NCI-H1105 (cell line): ENCODE results near the gene RAB1B.
A peak's percentile ranks its signal among the peaks of the same experiment; 100 is the strongest.

Experiments used
- DNase-seq: peaks from one replicate; lab custom pipeline; 2025; lab: John Stamatoyannopoulos, UW

Gene RAB1B

GRCh38 chr11:66284526-66285078, 16.2 kb downstream of the RAB1B start:
- no peak for DNase-seq

- DNase-seq, result no peak
These were observed 17.0 kb downstream of the RAB1B start for GRCh38 chr11:66285250-66285947.

GRCh38 chr11:66286699-66287098, 18.3 kb downstream of the RAB1B start:
- DNase-seq, result no peak

- DNase-seq, result no peak
These were observed 18.9 kb downstream of the RAB1B start for GRCh38 chr11:66287211-66287888.

- DNase-seq, result no peak
These were observed 19.6 kb downstream of the RAB1B start for GRCh38 chr11:66287889-66288670.

GRCh38 chr11:66288671-66289547, 20.5 kb downstream of the RAB1B start, which contains the start of gene YIF1A:
YIF1A (minus strand) TSS chr11:66289143; CDS start chr11:66288985, 158 bp downstream.
- DNase-seq, result peak; percentile 99

GRCh38 chr11:66289548-66290329, 21.3 kb downstream of the RAB1B start:
- peak; percentile 67 for DNase-seq

GRCh38 chr11:66290330-66290621, 21.8 kb downstream of the RAB1B start:
- no peak for DNase-seq

GRCh38 chr11:66291303-66291705, 22.9 kb downstream of the RAB1B start:
- DNase-seq, result no peak

GRCh38 chr11:66291706-66292542, 23.5 kb downstream of the RAB1B start, which contains the start of gene TMEM151A:
TMEM151A (plus strand) TSS chr11:66291894; CDS start chr11:66292014, 120 bp downstream.
- DNase-seq, result peak; percentile 21

- no peak for DNase-seq
These were observed 24.3 kb downstream of the RAB1B start for GRCh38 chr11:66292543-66293332.

GRCh38 chr11:66293352-66293751, 24.9 kb downstream of the RAB1B start:
- no peak for DNase-seq

GRCh38 chr11:66293777-66294625, 25.6 kb downstream of the RAB1B start:
- no peak for DNase-seq

- no peak for DNase-seq
These were observed 26.5 kb downstream of the RAB1B start for GRCh38 chr11:66294626-66295620.

- no peak for DNase-seq
These were observed 29.2 kb downstream of the RAB1B start for GRCh38 chr11:66297610-66298009.

- no peak for DNase-seq
These were observed 30.7 kb downstream of the RAB1B start for GRCh38 chr11:66299186-66299585.

- DNase-seq, result no peak
These were observed 34.2 kb downstream of the RAB1B start for GRCh38 chr11:66302656-66303055.
